Neural progenitor cell (in vitro differentiated cells): Measurements from ENCODE around the gene DCDC1. TPM values are rescaled to one million over a fixed set of nuclear protein-coding genes. Genes with fewer than 3 reads are reported as not detected.

Experiments used
- DNase-seq: peaks from one replicate; pipeline ENCODE4 v3.0.0-alpha.2; 2016; ENCODE audit warnings: low spot score
- H2AFZ ChIP-seq: fragments of 200-600 bp; sonication (generic); replicated peaks from 2 replicates; pipeline ENCODE4 v1.6.1; 2016; ENCODE audit warnings: antibody characterized with exemption
- H3F3A ChIP-seq: fragments of 200-600 bp; sonication (generic); 2 replicates; pipeline ENCODE4 v1.6.1; 2016; ENCODE audit warnings: antibody characterized with exemption, low read depth
- H3K27ac ChIP-seq: fragments of 200-600 bp; sonication (generic); 2 replicates; pipeline ENCODE4 v1.5.1; 2016; ENCODE audit warnings: mild to moderate bottlenecking
- H3K27me3 ChIP-seq: fragments of 200-600 bp; sonication (generic); 2 replicates; pipeline ENCODE4 v1.6.1; 2016; ENCODE audit warnings: mild to moderate bottlenecking, moderate library complexity
- H3K36me3 ChIP-seq: fragments of 200-600 bp; sonication (generic); 2 replicates; pipeline ENCODE4 v1.5.1; 2016
- H3K4me1 ChIP-seq: fragments of 200-600 bp; sonication (generic); 2 replicates; pipeline ENCODE4 v1.6.1; 2016; ENCODE audit warnings: mixed run types
- H3K4me2 ChIP-seq: fragments of 200-600 bp; sonication (generic); 2 replicates; pipeline ENCODE4 v1.6.1; 2016
- H3K4me3 ChIP-seq: fragments of 200-600 bp; sonication (generic); 2 replicates; pipeline ENCODE4 v1.5.1; 2016
- H3K79me2 ChIP-seq: fragments of 200-600 bp; sonication (generic); 2 replicates; pipeline ENCODE4 v1.6.1; 2016; ENCODE audit warnings: low read depth
- H3K9ac ChIP-seq: fragments of 200-600 bp; sonication (generic); 2 replicates; pipeline ENCODE4 v1.6.1; 2016
- H3K9me3 ChIP-seq: fragments of 200-600 bp; sonication (generic); 2 replicates; pipeline ENCODE4 v1.5.1; 2016; ENCODE audit warnings: low read depth
- H4K20me1 ChIP-seq: fragments of 200-600 bp; sonication (generic); 2 replicates; pipeline ENCODE4 v1.6.1; 2016; ENCODE audit warnings: low read depth
- H3K27ac Mint-ChIP-seq: 3 replicates; pipeline ENCODE4 v1.8.0; 2021; ENCODE audit warnings: mixed read lengths
- H3K27me3 Mint-ChIP-seq: 2 replicates; pipeline ENCODE4 v1.8.0; 2022; ENCODE audit warnings: low read depth, mild to moderate bottlenecking, inconsistent platforms, moderate library complexity, mixed read lengths; ENCODE audit not compliant: insufficient read depth
- H3K36me3 Mint-ChIP-seq: 3 replicates; pipeline ENCODE4 v1.8.0; 2021; ENCODE audit warnings: mixed read lengths
- H3K4me1 Mint-ChIP-seq: 3 replicates; pipeline ENCODE4 v1.8.0; 2021; ENCODE audit warnings: mixed read lengths
- H3K4me3 Mint-ChIP-seq: 3 replicates; pipeline ENCODE4 v1.8.0; 2021; ENCODE audit warnings: mild to moderate bottlenecking, moderate library complexity, mixed read lengths
- H3K9me3 Mint-ChIP-seq: 3 replicates; pipeline ENCODE4 v1.8.0; 2020; ENCODE audit warnings: mixed read lengths
- EZH2 ChIP-seq: fragments of 200-600 bp; sonication (generic); IDR thresholded peaks from 2 replicates; pipeline ENCODE4 v1.6.1; 2017; ENCODE audit warnings: antibody characterized with exemption, mild to moderate bottlenecking, moderate library complexity
- EZH2phosphoT487 ChIP-seq: fragments of 200-600 bp; sonication (generic); IDR thresholded peaks from 2 replicates; pipeline ENCODE4 v1.6.1; 2017; ENCODE audit warnings: antibody characterized with exemption
- total RNA-seq: library from RNA; depleted of rRNA; stranded (reverse); fragments of >200 nt; gene quantifications from 2 replicates; pipeline ENCODE4 v1.2.3, GENCODE V29; 2015; ENCODE audit warnings: low replicate concordance
- TF ChIP-seq, protein P1 (sequence below): fragments of 200-600 bp; sonication (generic); IDR thresholded peaks from 2 replicates; pipeline ENCODE4 v1.5.1; 2017; ENCODE audit warnings: antibody characterized with exemption, mild to moderate bottlenecking

The DCDC1 gene
- total RNA-seq, 1 donor from 2014 or later: 5.0 TPM

DNA sequence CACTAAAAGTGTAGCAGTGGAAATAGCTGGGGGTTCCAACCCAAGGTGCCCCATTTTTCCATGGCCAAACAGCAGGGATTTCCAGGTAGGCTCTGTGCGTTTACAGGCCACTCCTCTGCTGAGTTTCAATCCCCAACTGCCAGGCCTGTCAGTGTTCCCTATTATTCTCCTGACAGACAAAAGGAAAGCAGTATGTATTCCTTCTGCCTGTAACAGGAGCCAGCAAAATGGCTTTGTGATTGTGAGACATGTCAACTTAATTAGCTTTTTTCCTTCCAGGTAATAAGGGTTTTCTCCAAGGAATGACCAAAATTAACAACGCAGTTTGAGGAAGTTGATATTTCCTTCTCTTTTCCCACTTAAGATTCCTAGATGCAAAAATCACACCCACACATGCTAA is 506.3 kb downstream of the DCDC1 start:
- H3K9me3 ChIP-seq: no peaks in the 10 kb centered on the region
- H3K4me1 ChIP-seq: peaks cover 37% of the 10 kb centered on the region
- H3K27ac ChIP-seq: no peak overlapping the region
- H3K27me3 Mint-ChIP-seq: peaks cover 4% of the 10 kb centered on the region
- H3K4me2 ChIP-seq: peak overlapping the region; percentile 4
- no peak overlapping the region for H3K4me3 Mint-ChIP-seq
- H2AFZ ChIP-seq: no peak overlapping the region
- no peak overlapping the region for H3K27ac Mint-ChIP-seq
- peak; percentile 60 for DNase-seq
- TF ChIP-seq EZH2 (no peak), EZH2phosphoT487 (no peak)
- TF ChIP-seq, protein P1, sequence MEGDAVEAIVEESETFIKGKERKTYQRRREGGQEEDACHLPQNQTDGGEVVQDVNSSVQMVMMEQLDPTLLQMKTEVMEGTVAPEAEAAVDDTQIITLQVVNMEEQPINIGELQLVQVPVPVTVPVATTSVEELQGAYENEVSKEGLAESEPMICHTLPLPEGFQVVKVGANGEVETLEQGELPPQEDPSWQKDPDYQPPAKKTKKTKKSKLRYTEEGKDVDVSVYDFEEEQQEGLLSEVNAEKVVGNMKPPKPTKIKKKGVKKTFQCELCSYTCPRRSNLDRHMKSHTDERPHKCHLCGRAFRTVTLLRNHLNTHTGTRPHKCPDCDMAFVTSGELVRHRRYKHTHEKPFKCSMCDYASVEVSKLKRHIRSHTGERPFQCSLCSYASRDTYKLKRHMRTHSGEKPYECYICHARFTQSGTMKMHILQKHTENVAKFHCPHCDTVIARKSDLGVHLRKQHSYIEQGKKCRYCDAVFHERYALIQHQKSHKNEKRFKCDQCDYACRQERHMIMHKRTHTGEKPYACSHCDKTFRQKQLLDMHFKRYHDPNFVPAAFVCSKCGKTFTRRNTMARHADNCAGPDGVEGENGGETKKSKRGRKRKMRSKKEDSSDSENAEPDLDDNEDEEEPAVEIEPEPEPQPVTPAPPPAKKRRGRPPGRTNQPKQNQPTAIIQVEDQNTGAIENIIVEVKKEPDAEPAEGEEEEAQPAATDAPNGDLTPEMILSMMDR: no peak
- H3K9ac ChIP-seq: no peak overlapping the region
- no peaks in the 10 kb centered on the region for H3K36me3 Mint-ChIP-seq
- peaks cover 36% of the 10 kb centered on the region for H3K4me1 Mint-ChIP-seq
- H3K36me3 ChIP-seq: no peaks in the 10 kb centered on the region
- no peaks in the 10 kb centered on the region for H3K79me2 ChIP-seq
- peaks cover 33% of the 10 kb centered on the region for H3F3A ChIP-seq
- H3K27me3 ChIP-seq: no peaks in the 10 kb centered on the region
- no peaks in the 10 kb centered on the region for H4K20me1 ChIP-seq
- H3K4me3 ChIP-seq: no peak overlapping the region
- no peaks in the 10 kb centered on the region for H3K9me3 Mint-ChIP-seq

DNA sequence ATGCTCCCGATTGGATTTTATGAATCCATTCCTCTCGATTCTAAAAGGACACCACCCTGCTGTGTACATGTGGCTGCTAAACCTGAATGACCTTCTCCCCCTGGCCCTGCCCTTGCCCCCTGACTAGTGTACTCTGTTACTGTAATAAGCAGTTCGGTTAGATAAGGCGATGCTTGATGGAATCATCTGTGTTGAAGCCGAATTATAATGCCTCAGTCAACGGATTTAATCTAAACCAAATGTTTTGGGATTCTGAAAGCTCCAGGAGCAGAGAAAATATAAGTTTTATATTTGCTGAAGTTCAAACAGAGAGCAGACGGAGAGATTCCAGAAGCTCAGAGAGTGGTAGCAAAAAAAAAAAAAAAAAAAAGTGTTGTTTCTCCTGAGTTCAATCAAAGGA is 508.0 kb downstream of the DCDC1 start:
- no peak overlapping the region for H3K4me3 Mint-ChIP-seq
- no peak overlapping the region for H3K27ac ChIP-seq

DNA sequence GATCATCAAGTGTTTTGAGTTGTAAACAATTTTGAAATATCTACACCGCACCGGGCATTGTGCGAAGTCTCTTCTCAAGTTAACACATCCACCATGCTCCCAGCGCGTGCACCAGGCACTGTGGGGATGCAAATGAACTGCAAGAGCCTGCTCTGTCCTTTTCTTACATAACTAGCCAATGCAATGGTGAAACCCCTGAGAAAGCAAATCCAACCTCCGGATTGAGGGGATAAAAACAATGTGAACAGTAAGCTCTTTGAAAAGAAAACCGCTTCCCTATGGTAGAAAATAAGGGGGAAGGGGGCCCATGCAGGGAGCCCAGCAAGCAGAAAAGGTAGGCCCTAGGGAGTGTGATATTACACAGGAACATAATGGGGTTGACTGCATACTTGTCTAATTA is 508.5 kb downstream of the DCDC1 start:
- Histone ChIP-seq H3K4me2 (peak overlapping the region; percentile 59), H3F3A (peaks cover 33% of the 10 kb centered on the region), H3K4me1 (peaks cover 37% of the 10 kb centered on the region), H3K36me3 (no peaks in the 10 kb centered on the region), H3K27me3 (no peaks in the 10 kb centered on the region), H3K27ac (no peak overlapping the region), H3K4me3 (no peak overlapping the region), H4K20me1 (no peaks in the 10 kb centered on the region), H3K9me3 (no peaks in the 10 kb centered on the region), H2AFZ (no peak overlapping the region), H3K9ac (no peak overlapping the region), H3K79me2 (no peaks in the 10 kb centered on the region)
- no peaks in the 10 kb centered on the region for H3K9me3 Mint-ChIP-seq
- peak overlapping the region; percentile 90 for H3K27ac Mint-ChIP-seq
- peak overlapping the region; percentile 57 for H3K4me3 Mint-ChIP-seq
- TF ChIP-seq EZH2 (no peak), EZH2phosphoT487 (no peak)
- TF ChIP-seq, protein P1: no peak
- DNase-seq: peak; percentile 73
- H3K36me3 Mint-ChIP-seq: no peaks in the 10 kb centered on the region
- H3K27me3 Mint-ChIP-seq: no peaks in the 10 kb centered on the region
- H3K4me1 Mint-ChIP-seq: peaks cover 36% of the 10 kb centered on the region

More for the DNA sequence above, 508.0 kb downstream of the DCDC1 start:
- DNase-seq: no peak
- Histone ChIP-seq H2AFZ (no peak overlapping the region), H3F3A (peaks cover 33% of the 10 kb centered on the region), H3K36me3 (no peaks in the 10 kb centered on the region), H3K4me2 (peak overlapping the region; percentile 59), H3K9me3 (no peaks in the 10 kb centered on the region), H3K4me1 (peaks cover 37% of the 10 kb centered on the region), H3K4me3 (no peak overlapping the region), H3K9ac (no peak overlapping the region), H3K79me2 (no peaks in the 10 kb centered on the region), H3K27me3 (no peaks in the 10 kb centered on the region), H4K20me1 (no peaks in the 10 kb centered on the region)
- H3K27ac Mint-ChIP-seq: no peak overlapping the region
- H3K27me3 Mint-ChIP-seq: peaks cover 2% of the 10 kb centered on the region
- TF ChIP-seq EZH2: no peak
- no peaks in the 10 kb centered on the region for H3K36me3 Mint-ChIP-seq
- no peaks in the 10 kb centered on the region for H3K9me3 Mint-ChIP-seq
- H3K4me1 Mint-ChIP-seq: peaks cover 36% of the 10 kb centered on the region

DNA sequence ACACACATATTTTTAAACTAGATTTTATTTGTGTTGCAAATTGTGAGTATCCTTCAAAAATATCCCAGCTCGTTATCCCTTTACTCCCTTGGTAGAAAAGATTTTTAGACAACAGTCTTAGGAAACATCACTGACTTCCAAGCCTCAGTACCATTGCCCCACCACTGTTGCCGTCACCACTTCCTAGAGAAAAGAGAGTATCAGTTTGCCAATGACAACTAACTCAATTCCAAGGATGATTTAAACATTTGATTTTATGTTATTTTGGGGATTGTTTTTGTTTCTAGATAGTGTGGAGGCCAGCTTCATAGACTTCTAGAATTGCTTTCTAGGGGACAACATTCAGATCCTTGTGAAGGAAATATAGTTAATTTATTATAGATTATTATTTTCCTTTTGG is 509.4 kb downstream of the DCDC1 start:
- no peaks in the 10 kb centered on the region for H4K20me1 ChIP-seq
- H3K4me3 Mint-ChIP-seq: no peak overlapping the region

More for the DNA sequence above, 509.4 kb downstream of the DCDC1 start:
- no peak for DNase-seq
- Histone ChIP-seq H2AFZ (peak overlapping the region; percentile 18), H3K79me2 (no peaks in the 10 kb centered on the region), H3K9me3 (no peaks in the 10 kb centered on the region), H3K36me3 (no peaks in the 10 kb centered on the region), H3K27ac (no peak overlapping the region), H3K4me2 (no peak overlapping the region), H3K4me3 (no peak overlapping the region), H3K9ac (no peak overlapping the region), H3K4me1 (peaks cover 37% of the 10 kb centered on the region), H3K27me3 (no peaks in the 10 kb centered on the region), H3F3A (peaks cover 33% of the 10 kb centered on the region)
- no peak overlapping the region for H3K27ac Mint-ChIP-seq
- TF ChIP-seq EZH2 (no peak), EZH2phosphoT487 (no peak)
- TF ChIP-seq, protein P1: no peak
- peaks cover 36% of the 10 kb centered on the region for H3K4me1 Mint-ChIP-seq
- H3K9me3 Mint-ChIP-seq: no peaks in the 10 kb centered on the region
- no peaks in the 10 kb centered on the region for H3K36me3 Mint-ChIP-seq
- H3K27me3 Mint-ChIP-seq: no peaks in the 10 kb centered on the region
